Mesendoderm (in vitro differentiated cells): ENCODE results near the gene GSN.

Experiments
- DNase-seq: peaks from one replicate; pipeline ENCODE4 v3.0.0; 2013
- H2AK5ac ChIP-seq: 2 replicates; pipeline ENCODE4 v1.6.1; 2013; ENCODE audit warnings: low read length, inconsistent platforms
- H2BK120ac ChIP-seq: 2 replicates; pipeline ENCODE4 v1.6.1; 2013; ENCODE audit warnings: low read depth, mild to moderate bottlenecking, low read length, moderate library complexity, mixed read lengths
- H2BK15ac ChIP-seq: replicated peaks from 2 replicates; pipeline ENCODE4 v1.6.1; 2013; ENCODE audit warnings: low read depth, mild to moderate bottlenecking, moderate library complexity
- H2BK5ac ChIP-seq: 2 replicates; pipeline ENCODE4 v1.6.1; 2013; ENCODE audit warnings: low read length, inconsistent platforms
- H3K18ac ChIP-seq: 2 replicates; pipeline ENCODE4 v1.6.1; 2013; ENCODE audit warnings: mild to moderate bottlenecking, low read length, mixed read lengths
- H3K23ac ChIP-seq: one replicate; pipeline ENCODE4 v1.6.1; 2013; ENCODE audit warnings: low read length
- H3K27ac ChIP-seq: 2 replicates; pipeline ENCODE4 v1.5.1; 2013; ENCODE audit warnings: low read depth, mild to moderate bottlenecking, inconsistent platforms, low read length, moderate library complexity
- H3K27me3 ChIP-seq: 2 replicates; pipeline ENCODE4 v1.6.1; 2013; ENCODE audit warnings: low read length, control low read depth, mild to moderate bottlenecking, inconsistent platforms; ENCODE audit not compliant: insufficient read depth, poor library complexity
- H3K36me3 ChIP-seq: 2 replicates; pipeline ENCODE4 v1.6.1; 2013; ENCODE audit warnings: low read length, inconsistent platforms; ENCODE audit not compliant: control insufficient read depth, insufficient read depth
- H3K4ac ChIP-seq: one replicate; pipeline ENCODE4 v1.6.1; 2013; ENCODE audit warnings: low read depth, mild to moderate bottlenecking, low read length, moderate library complexity
- H3K4me1 ChIP-seq: 2 replicates; pipeline ENCODE4 v1.6.1; 2013; ENCODE audit warnings: low read depth, low read length, inconsistent platforms; ENCODE audit not compliant: control insufficient read depth
- H3K4me2 ChIP-seq: 2 replicates; pipeline ENCODE4 v1.6.1; 2013; ENCODE audit warnings: low read length
- H3K4me3 ChIP-seq: 2 replicates; pipeline ENCODE4 v1.5.1; 2013; ENCODE audit warnings: mild to moderate bottlenecking, low read length
- H3K56ac ChIP-seq: one replicate; pipeline ENCODE4 v1.6.1; 2013; ENCODE audit warnings: low read length
- H3K79me1 ChIP-seq: 2 replicates; pipeline ENCODE4 v1.6.1; 2013; ENCODE audit warnings: low read length, inconsistent platforms
- H3K79me2 ChIP-seq: 2 replicates; pipeline ENCODE4 v1.6.1; 2013; ENCODE audit warnings: mild to moderate bottlenecking, low read length; ENCODE audit not compliant: control insufficient read depth, insufficient read depth
- H3K9ac ChIP-seq: 2 replicates; pipeline ENCODE4 v1.6.1; 2013; ENCODE audit warnings: low read length, inconsistent platforms
- H4K5ac ChIP-seq: one replicate; pipeline ENCODE4 v1.6.1; 2013; ENCODE audit warnings: low read length
- H4K8ac ChIP-seq: one replicate; pipeline ENCODE4 v1.6.1; 2013; ENCODE audit warnings: low read depth, mild to moderate bottlenecking, control low read depth, low read length, moderate library complexity
- WGBS: extraction: QIAGEN DNeasy Blood & Tissue Kit; methylation state at CpG from one replicate; pipeline ENCODE4 v1.1.7; 2013; ENCODE audit warnings: low lambda C conversion rate, missing lambda C conversion rate; ENCODE audit not compliant: insufficient coverage; ENCODE audit errors: extremely low coverage; 5-methylcytosine and 5-hydroxymethylcytosine counted together

GSN gene

GRCh38 chr9:121252104-121252851 lies 15.7 kb upstream of the GSN start:
- no CpG with 5 or more reads among the region's 5 CpGs for WGBS
- H3K56ac ChIP-seq: no peak overlapping the region

DNA sequence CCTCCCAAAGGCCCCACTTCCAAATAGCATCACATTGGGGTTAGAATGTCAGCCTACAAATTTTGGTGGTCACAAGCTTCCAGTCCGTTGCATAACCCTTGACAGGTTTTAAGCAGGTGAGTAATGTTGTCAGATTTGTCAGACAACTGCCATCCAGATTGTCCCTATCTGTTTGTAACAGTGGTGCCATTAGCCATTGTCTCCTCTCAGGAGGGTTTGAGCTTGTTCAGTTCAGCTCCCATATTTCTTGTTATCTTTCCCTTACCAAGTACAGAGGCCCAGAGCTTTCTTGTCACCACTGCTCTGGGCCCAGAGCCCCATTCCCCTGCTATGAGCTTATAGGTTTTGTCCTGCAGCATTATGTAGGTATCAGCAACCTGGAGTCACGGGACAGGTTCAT lies 14.8 kb upstream of the GSN start:
- no CpG with 5 or more reads among the region's 2 CpGs for WGBS
- no peak overlapping the region for H2AK5ac ChIP-seq
- no peak overlapping the region for H3K23ac ChIP-seq
- no peak overlapping the region for H3K4me3 ChIP-seq
- no peaks in the 10 kb centered on the region for H3K79me2 ChIP-seq
- H4K8ac ChIP-seq: no peak overlapping the region
- no peak overlapping the region for H3K18ac ChIP-seq
- no peak overlapping the region for H3K27ac ChIP-seq
- H3K79me1 ChIP-seq: no peaks in the 10 kb centered on the region
- no peak overlapping the region for H2BK15ac ChIP-seq
- no peak for DNase-seq
- no peak overlapping the region for H3K4me2 ChIP-seq
- H3K9ac ChIP-seq: no peak overlapping the region
- H3K4me1 ChIP-seq: no peaks in the 10 kb centered on the region
- H3K27me3 ChIP-seq: no peaks in the 10 kb centered on the region
- no peak overlapping the region for H3K56ac ChIP-seq
- H3K36me3 ChIP-seq: no peaks in the 10 kb centered on the region
- no peak overlapping the region for H2BK5ac ChIP-seq
- no peak overlapping the region for H3K4ac ChIP-seq
- no peak overlapping the region for H2BK120ac ChIP-seq
- no peak overlapping the region for H4K5ac ChIP-seq

More at GRCh38 chr9:121252104-121252851, 15.7 kb upstream of the GSN start:
- no peaks in the 10 kb centered on the region for H3K79me2 ChIP-seq
- no peaks in the 10 kb centered on the region for H3K36me3 ChIP-seq
- no peak overlapping the region for H3K4me2 ChIP-seq
- no peak overlapping the region for H2BK120ac ChIP-seq
- no peak overlapping the region for H3K18ac ChIP-seq
- H3K27ac ChIP-seq: no peak overlapping the region
- no peak overlapping the region for H3K9ac ChIP-seq
- no peak overlapping the region for H4K5ac ChIP-seq
- no peaks in the 10 kb centered on the region for H3K79me1 ChIP-seq
- no peak for DNase-seq
- H2AK5ac ChIP-seq: no peak overlapping the region
- H3K4me1 ChIP-seq: no peaks in the 10 kb centered on the region
- no peaks in the 10 kb centered on the region for H3K27me3 ChIP-seq
- H2BK5ac ChIP-seq: no peak overlapping the region
- no peak overlapping the region for H2BK15ac ChIP-seq
- no peak overlapping the region for H3K4ac ChIP-seq
- no peak overlapping the region for H3K4me3 ChIP-seq
- no peak overlapping the region for H4K8ac ChIP-seq
- H3K23ac ChIP-seq: no peak overlapping the region

GRCh38 chr9:121253821-121254501 lies 14.0 kb upstream of the GSN start:
- no CpG with 5 or more reads among the region's 6 CpGs for WGBS
- no peaks in the 10 kb centered on the region for H3K36me3 ChIP-seq

GRCh38 chr9:121259498-121259897 lies 8.5 kb upstream of the GSN start:
- H3K79me1 ChIP-seq: no peaks in the 10 kb centered on the region
- no peak overlapping the region for H3K4me2 ChIP-seq
- no peak overlapping the region for H3K4me3 ChIP-seq
- no peak overlapping the region for H3K9ac ChIP-seq
- no peak overlapping the region for H3K4ac ChIP-seq
- no peak overlapping the region for H3K23ac ChIP-seq
- H2BK120ac ChIP-seq: no peak overlapping the region
- H3K36me3 ChIP-seq: no peaks in the 10 kb centered on the region
- H3K18ac ChIP-seq: no peak overlapping the region
- H3K4me1 ChIP-seq: no peaks in the 10 kb centered on the region
- no peaks in the 10 kb centered on the region for H3K79me2 ChIP-seq
- H3K56ac ChIP-seq: no peak overlapping the region
- no peak overlapping the region for H3K27ac ChIP-seq
- H2BK5ac ChIP-seq: no peak overlapping the region
- H2AK5ac ChIP-seq: no peak overlapping the region
- H4K8ac ChIP-seq: no peak overlapping the region
- H2BK15ac ChIP-seq: no peak overlapping the region
- no peak for DNase-seq
- no peak overlapping the region for H4K5ac ChIP-seq
- no peaks in the 10 kb centered on the region for H3K27me3 ChIP-seq
- no CpG with 5 or more reads among the region's 4 CpGs for WGBS

More at GRCh38 chr9:121253821-121254501, 14.0 kb upstream of the GSN start:
- no peak overlapping the region for H4K5ac ChIP-seq
- H3K56ac ChIP-seq: no peak overlapping the region
- H3K9ac ChIP-seq: no peak overlapping the region
- H3K79me2 ChIP-seq: no peaks in the 10 kb centered on the region
- no peak overlapping the region for H2AK5ac ChIP-seq
- H3K27ac ChIP-seq: no peak overlapping the region
- H3K4me3 ChIP-seq: no peak overlapping the region
- H2BK5ac ChIP-seq: no peak overlapping the region
- H3K23ac ChIP-seq: no peak overlapping the region
- peak; percentile 23 for DNase-seq
- no peaks in the 10 kb centered on the region for H3K27me3 ChIP-seq
- H3K79me1 ChIP-seq: no peaks in the 10 kb centered on the region
- no peak overlapping the region for H3K4me2 ChIP-seq
- H4K8ac ChIP-seq: no peak overlapping the region
- H3K18ac ChIP-seq: no peak overlapping the region
- H3K4me1 ChIP-seq: no peaks in the 10 kb centered on the region
- H3K4ac ChIP-seq: no peak overlapping the region
- no peak overlapping the region for H2BK120ac ChIP-seq
- H2BK15ac ChIP-seq: no peak overlapping the region

DNA sequence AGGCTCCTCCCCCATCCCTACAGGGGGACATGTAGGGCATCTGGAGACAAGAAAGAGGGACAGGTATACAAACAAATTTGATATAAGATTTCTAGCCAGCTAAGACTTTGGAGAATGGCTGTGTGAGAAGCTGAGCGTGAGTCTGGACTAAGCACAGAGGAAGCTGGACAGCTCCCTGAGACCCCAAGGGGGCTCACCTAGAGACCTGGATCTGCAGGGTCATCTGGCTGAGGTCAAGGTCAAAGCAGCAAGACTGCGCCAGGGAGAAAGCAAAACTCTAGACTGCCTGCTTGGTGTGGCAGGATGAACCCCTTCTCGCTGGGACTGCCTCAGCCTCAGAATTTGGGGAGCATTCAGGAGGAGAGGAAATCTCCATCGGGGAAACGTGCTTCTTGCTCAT lies 8.0 kb upstream of the GSN start:
- Histone ChIP-seq H3K27ac (no peak overlapping the region), H3K79me2 (no peaks in the 10 kb centered on the region), H3K79me1 (no peaks in the 10 kb centered on the region), H3K18ac (no peak overlapping the region), H2BK5ac (no peak overlapping the region), H3K56ac (no peak overlapping the region), H4K8ac (no peak overlapping the region), H2BK120ac (no peak overlapping the region), H3K23ac (no peak overlapping the region), H3K27me3 (no peaks in the 10 kb centered on the region), H3K4me3 (no peak overlapping the region), H3K36me3 (no peaks in the 10 kb centered on the region), H3K4me1 (no peaks in the 10 kb centered on the region), H4K5ac (no peak overlapping the region), H2AK5ac (no peak overlapping the region), H2BK15ac (no peak overlapping the region), H3K4me2 (no peak overlapping the region), H3K9ac (no peak overlapping the region), H3K4ac (no peak overlapping the region)
- DNase-seq: no peak
- WGBS: no CpG with 5 or more reads among the region's 5 CpGs
